LNCAP (cell line): ENCODE measurements around the gene NCAPG.

ENCODE experiments used
- CTCF ChIP-seq: fragments of 450-650 bp; IDR thresholded peaks from 2 replicates; pipeline ENCODE4 v1.5.1; 2017; ENCODE audit warnings: mild to moderate bottlenecking

NCAPG gene

GRCh38 chr4:17805580-17806155, 5.1 kb upstream of the NCAPG start:
- TF ChIP-seq CTCF = no peak

GRCh38 chr4:17807446-17807845, 3.3 kb upstream of the NCAPG start:
- no peak for TF ChIP-seq CTCF

GRCh38 chr4:17809667-17810066, 1.1 kb upstream of the NCAPG start:
- no peak for TF ChIP-seq CTCF

- TF ChIP-seq CTCF = no peak
These were observed 362 bp downstream of the NCAPG start for GRCh38 chr4:17811078-17811603.

- TF ChIP-seq CTCF = no peak
These were observed 1.3 kb downstream of the NCAPG start for GRCh38 chr4:17812125-17812524.

GRCh38 chr4:17812801-17813200, 2.0 kb downstream of the NCAPG start:
- TF ChIP-seq CTCF = no peak

- TF ChIP-seq CTCF = no peak
These were observed 3.4 kb downstream of the NCAPG start for GRCh38 chr4:17814140-17814539.

GRCh38 chr4:17816142-17816541, 5.4 kb downstream of the NCAPG start:
- no peak for TF ChIP-seq CTCF
